ENCODE measurements around the gene FXYD3.

- TF ChIP-seq, protein P1, sequence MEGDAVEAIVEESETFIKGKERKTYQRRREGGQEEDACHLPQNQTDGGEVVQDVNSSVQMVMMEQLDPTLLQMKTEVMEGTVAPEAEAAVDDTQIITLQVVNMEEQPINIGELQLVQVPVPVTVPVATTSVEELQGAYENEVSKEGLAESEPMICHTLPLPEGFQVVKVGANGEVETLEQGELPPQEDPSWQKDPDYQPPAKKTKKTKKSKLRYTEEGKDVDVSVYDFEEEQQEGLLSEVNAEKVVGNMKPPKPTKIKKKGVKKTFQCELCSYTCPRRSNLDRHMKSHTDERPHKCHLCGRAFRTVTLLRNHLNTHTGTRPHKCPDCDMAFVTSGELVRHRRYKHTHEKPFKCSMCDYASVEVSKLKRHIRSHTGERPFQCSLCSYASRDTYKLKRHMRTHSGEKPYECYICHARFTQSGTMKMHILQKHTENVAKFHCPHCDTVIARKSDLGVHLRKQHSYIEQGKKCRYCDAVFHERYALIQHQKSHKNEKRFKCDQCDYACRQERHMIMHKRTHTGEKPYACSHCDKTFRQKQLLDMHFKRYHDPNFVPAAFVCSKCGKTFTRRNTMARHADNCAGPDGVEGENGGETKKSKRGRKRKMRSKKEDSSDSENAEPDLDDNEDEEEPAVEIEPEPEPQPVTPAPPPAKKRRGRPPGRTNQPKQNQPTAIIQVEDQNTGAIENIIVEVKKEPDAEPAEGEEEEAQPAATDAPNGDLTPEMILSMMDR (IDR thresholded peaks at IDR 0.05; ENCODE audit: low read depth, low read length), result no peak
- TF ChIP-seq EZH2phosphoT487 (IDR thresholded peaks at IDR 0.05; ENCODE audit: low read depth), result no peak
These were observed 49.5 kb upstream of the FXYD3 start for GRCh38 chr19:35066121-35066520.

Measured in OCI-LY3 (cell line).